H1 (cell line): ENCODE results near the gene ZDHHC16.

Experiments
- BRCA1 ChIP-seq: IDR thresholded peaks from 2 replicates; pipeline ENCODE4 v1.6.1; 2012; ENCODE audit warnings: low read depth, low read length, improper control_type of control experiment
- CTCF ChIP-seq, 3 experiments: IDR thresholded peaks; 1 replicate in 2 of 3; 2 replicates in 1 of 3; pipeline versions ENCODE4 v1.5.1 to v1.6.1; 2011; ENCODE audit warnings: low read length in 3 of 3, mild to moderate bottlenecking in 3 of 3, inconsistent platforms in 2 of 3, low read depth in 1 of 3, moderate library complexity in 1 of 3; ENCODE audit not compliant: insufficient read depth in 1 of 3; ENCODE audit errors: control extremely low read depth in 1 of 3
- EZH2 ChIP-seq: fragments of 200-600 bp; sonication (generic); IDR thresholded peaks from 2 replicates; pipeline ENCODE4 v1.7.1; 2012; ENCODE audit warnings: low read depth, mild to moderate bottlenecking, moderate library complexity, low read length, inconsistent platforms; ENCODE audit not compliant: severe bottlenecking
- HDAC2 ChIP-seq, 2 experiments: fragments of 300-600 bp in 1 of 2; sonication (generic) in 1 of 2; IDR thresholded peaks; 2 replicates each; pipeline ENCODE4 v1.6.1; 2011 to 2012; ENCODE audit warnings: low read depth in 2 of 2, low read length in 2 of 2, mild to moderate bottlenecking in 2 of 2, moderate library complexity in 2 of 2, borderline replicate concordance in 1 of 2, inconsistent platforms in 1 of 2
- POLR2A ChIP-seq, 2 experiments: IDR thresholded peaks; 1 replicate in 1 of 2; 2 replicates in 1 of 2; pipeline ENCODE4 v1.6.1; 2011; ENCODE audit warnings: low read depth in 2 of 2, low read length in 2 of 2, mild to moderate bottlenecking in 2 of 2; ENCODE audit errors: control extremely low read depth in 1 of 2
- POLR2AphosphoS5 ChIP-seq: IDR thresholded peaks from 2 replicates; pipeline ENCODE4 v1.6.1; 2011; ENCODE audit warnings: low read depth, low read length
- SP1 ChIP-seq: IDR thresholded peaks from 2 replicates; pipeline ENCODE4 v1.6.1; 2011; ENCODE audit warnings: low read depth, low read length
- SP2 ChIP-seq: IDR thresholded peaks from 2 replicates; pipeline ENCODE4 v1.6.1; 2012; ENCODE audit warnings: mild to moderate bottlenecking, low read length, inconsistent platforms
- TAF1 ChIP-seq: IDR thresholded peaks from 2 replicates; pipeline ENCODE4 v1.6.1; 2011; ENCODE audit warnings: mild to moderate bottlenecking, low read depth, low read length
- TBP ChIP-seq: IDR thresholded peaks from 2 replicates; pipeline ENCODE4 v1.6.1; 2011; ENCODE audit warnings: low read depth, low read length, improper control_type of control experiment
- ZNF274 ChIP-seq: IDR thresholded peaks from 2 replicates; pipeline ENCODE4 v1.7.0; 2012; ENCODE audit warnings: low read length, borderline replicate concordance; ENCODE audit errors: extremely low read depth

DNA sequence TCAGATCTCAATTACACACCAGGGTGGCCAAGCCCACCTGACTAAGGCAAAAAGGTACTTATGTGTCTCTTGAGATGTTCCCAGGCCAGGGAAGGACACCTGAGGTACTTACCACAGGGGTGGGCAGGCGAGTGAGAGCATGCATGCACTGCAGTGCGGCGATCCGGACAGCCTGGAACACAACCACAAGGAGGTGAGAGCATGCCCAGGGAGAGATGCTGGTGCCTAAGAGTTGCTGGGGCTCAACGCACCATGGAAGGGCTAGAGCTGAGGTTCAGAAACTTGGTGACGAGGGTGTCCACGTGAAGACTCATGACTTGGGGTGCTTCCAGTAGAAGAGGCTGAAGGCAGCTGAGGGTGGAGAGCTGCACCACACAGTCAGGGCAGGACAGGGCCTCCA is 13.1 kb downstream of the ZDHHC16 start:
- TF ChIP-seq CTCF (IDR thresholded peaks at IDR 0.05; ENCODE audit: control extremely low read depth in 1 of 3, insufficient read depth in 1 of 3, low read depth in 1 of 3, low read length in 3 of 3): no peak
- no peak for TF ChIP-seq EZH2
- TF ChIP-seq ZNF274: no peak
- TF ChIP-seq POLR2A (IDR thresholded peaks at IDR 0.05; ENCODE audit: control extremely low read depth in 1 of 2, low read depth in 2 of 2, low read length in 2 of 2): no peak
- no peak for TF ChIP-seq HDAC2 (IDR thresholded peaks at IDR 0.05; ENCODE audit: borderline replicate concordance in 1 of 2, low read depth in 2 of 2, low read length in 2 of 2)
- peak; percentile 52; the same call in 1 of the 2 replicates for TF ChIP-seq POLR2AphosphoS5
- no peak for TF ChIP-seq BRCA1
- TF ChIP-seq TBP: no peak
- TF ChIP-seq SP1: no peak
- no peak for TF ChIP-seq TAF1
- TF ChIP-seq SP2: no peak
